Measurements from ENCODE around the gene PEX6.

The PEX6 gene

GRCh38 chr6:42916288-42916687, 62.7 kb downstream of the PEX6 start:
- Histone ChIP-seq H3K9me3 (ENCODE audit: insufficient read depth, low read depth, low read length) (no peaks in the 10 kb centered on the region), H2AFZ (ENCODE audit: low read length) (no peak overlapping the region), H3K9ac (ENCODE audit: low read depth, low read length, poor library complexity, severe bottlenecking) (no peak overlapping the region), H3K36me3 (ENCODE audit: insufficient read depth, low read length) (no peaks in the 10 kb centered on the region), H3K27me3 (ENCODE audit: insufficient read depth, low read length, poor library complexity, severe bottlenecking) (no peaks in the 10 kb centered on the region), H3K9me2 (replicated peaks; ENCODE audit: low read depth, low read length) (no peaks in the 10 kb centered on the region), H3K4me1 (ENCODE audit: insufficient read depth, low read length, poor library complexity, severe bottlenecking) (no peaks in the 10 kb centered on the region), H4K20me1 (ENCODE audit: insufficient read depth, low read length, poor library complexity, severe bottlenecking) (no peaks in the 10 kb centered on the region), H3K79me2 (ENCODE audit: insufficient read depth, low read length) (no peaks in the 10 kb centered on the region), H3K4me2 (ENCODE audit: low read depth, low read length, poor library complexity, severe bottlenecking) (no peak overlapping the region), H3K4me3 (ENCODE audit: low read length, poor library complexity, severe bottlenecking) (no peak overlapping the region), H3F3A (ENCODE audit: low read depth) (no peaks in the 10 kb centered on the region)
- TF ChIP-seq EZH2phosphoT487 (IDR thresholded peaks at IDR 0.05; ENCODE audit: borderline replicate concordance) = no peak
- TF ChIP-seq, protein P1, sequence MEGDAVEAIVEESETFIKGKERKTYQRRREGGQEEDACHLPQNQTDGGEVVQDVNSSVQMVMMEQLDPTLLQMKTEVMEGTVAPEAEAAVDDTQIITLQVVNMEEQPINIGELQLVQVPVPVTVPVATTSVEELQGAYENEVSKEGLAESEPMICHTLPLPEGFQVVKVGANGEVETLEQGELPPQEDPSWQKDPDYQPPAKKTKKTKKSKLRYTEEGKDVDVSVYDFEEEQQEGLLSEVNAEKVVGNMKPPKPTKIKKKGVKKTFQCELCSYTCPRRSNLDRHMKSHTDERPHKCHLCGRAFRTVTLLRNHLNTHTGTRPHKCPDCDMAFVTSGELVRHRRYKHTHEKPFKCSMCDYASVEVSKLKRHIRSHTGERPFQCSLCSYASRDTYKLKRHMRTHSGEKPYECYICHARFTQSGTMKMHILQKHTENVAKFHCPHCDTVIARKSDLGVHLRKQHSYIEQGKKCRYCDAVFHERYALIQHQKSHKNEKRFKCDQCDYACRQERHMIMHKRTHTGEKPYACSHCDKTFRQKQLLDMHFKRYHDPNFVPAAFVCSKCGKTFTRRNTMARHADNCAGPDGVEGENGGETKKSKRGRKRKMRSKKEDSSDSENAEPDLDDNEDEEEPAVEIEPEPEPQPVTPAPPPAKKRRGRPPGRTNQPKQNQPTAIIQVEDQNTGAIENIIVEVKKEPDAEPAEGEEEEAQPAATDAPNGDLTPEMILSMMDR (conservative IDR thresholded peaks at IDR 0.05; ENCODE audit: low read length) = no peak

- no peaks in the 10 kb centered on the region for H3K9me3 ChIP-seq (ENCODE audit: insufficient read depth, low read depth, low read length)
- no peak within 1 kb of the TSS for H3K4me2 ChIP-seq (ENCODE audit: low read depth, low read length, poor library complexity, severe bottlenecking)
- TF ChIP-seq EZH2phosphoT487 (IDR thresholded peaks at IDR 0.05; ENCODE audit: borderline replicate concordance) = no peak
- TF ChIP-seq, protein P1 (conservative IDR thresholded peaks at IDR 0.05; ENCODE audit: low read length) = no peak
- H3K79me2 ChIP-seq (ENCODE audit: insufficient read depth, low read length) = no peaks in the 10 kb centered on the region
- no peaks in the 10 kb centered on the region for H3K9me2 ChIP-seq (replicated peaks; ENCODE audit: low read depth, low read length)
- H3K4me1 ChIP-seq (ENCODE audit: insufficient read depth, low read length, poor library complexity, severe bottlenecking) = no peaks in the 10 kb centered on the region
- no peaks in the 10 kb centered on the region for H3K36me3 ChIP-seq (ENCODE audit: insufficient read depth, low read length)
- no peaks in the 10 kb centered on the region for H4K20me1 ChIP-seq (ENCODE audit: insufficient read depth, low read length, poor library complexity, severe bottlenecking)
- H3K9ac ChIP-seq (ENCODE audit: low read depth, low read length, poor library complexity, severe bottlenecking) = no peak within 1 kb of the TSS
- no peaks in the 10 kb centered on the region for H3F3A ChIP-seq (ENCODE audit: low read depth)
- no peaks in the 10 kb centered on the region for H3K27me3 ChIP-seq (ENCODE audit: insufficient read depth, low read length, poor library complexity, severe bottlenecking)
- H2AFZ ChIP-seq (ENCODE audit: low read length) = 0 out of 2 replicates have a peak within 1 kb of the TSS, but pooled peaks have one; percentile 7
- H3K4me3 ChIP-seq (ENCODE audit: low read length, poor library complexity, severe bottlenecking) = no peak within 1 kb of the TSS
These were observed 63.2 kb downstream of the PEX6 start, which contains the start of gene PTCRA for GRCh38 chr6:42915732-42916131. Gene PTCRA, plus strand, starts transcription at chr6:42916053. Its CDS starts 17 bp downstream, at chr6:42916070.

GRCh38 chr6:42914546-42914945, 64.4 kb downstream of the PEX6 start:
- H3K9me2 ChIP-seq (replicated peaks; ENCODE audit: low read depth, low read length) = no peaks in the 10 kb centered on the region
- H3K27me3 ChIP-seq (ENCODE audit: insufficient read depth, low read length, poor library complexity, severe bottlenecking) = no peaks in the 10 kb centered on the region
- H3K79me2 ChIP-seq (ENCODE audit: insufficient read depth, low read length) = no peaks in the 10 kb centered on the region
- no peak for TF ChIP-seq EZH2phosphoT487 (IDR thresholded peaks at IDR 0.05; ENCODE audit: borderline replicate concordance)
- no peaks in the 10 kb centered on the region for H3K9me3 ChIP-seq (ENCODE audit: insufficient read depth, low read depth, low read length)
- H3K4me1 ChIP-seq (ENCODE audit: insufficient read depth, low read length, poor library complexity, severe bottlenecking) = no peaks in the 10 kb centered on the region
- H3K4me2 ChIP-seq (ENCODE audit: low read depth, low read length, poor library complexity, severe bottlenecking) = no peak overlapping the region
- no peak overlapping the region for H2AFZ ChIP-seq (ENCODE audit: low read length)
- no peaks in the 10 kb centered on the region for H3F3A ChIP-seq (ENCODE audit: low read depth)
- no peaks in the 10 kb centered on the region for H3K36me3 ChIP-seq (ENCODE audit: insufficient read depth, low read length)
- no peak overlapping the region for H3K9ac ChIP-seq (ENCODE audit: low read depth, low read length, poor library complexity, severe bottlenecking)
- no peak overlapping the region for H3K4me3 ChIP-seq (ENCODE audit: low read length, poor library complexity, severe bottlenecking)
- no peaks in the 10 kb centered on the region for H4K20me1 ChIP-seq (ENCODE audit: insufficient read depth, low read length, poor library complexity, severe bottlenecking)

All from Loucy (cell line).